ENCODE results near the gene EFCAB14.

- TF ChIP-seq CTCF (conservative IDR thresholded peaks at IDR 0.05) (no peak), ZFX (IDR thresholded peaks at IDR 0.05) (no peak)
These were observed 775 bp upstream of the EFCAB14 start for GRCh38 chr1:46719689-46720088.
